Fibroblast of lung (primary cell): Measurements from ENCODE around the gene GNAI1.

Experiments
- CTCF ChIP-seq, 2 donors: IDR thresholded peaks in 1 of 2; conservative IDR thresholded peaks in 1 of 2; 1 replicate in 1 of 2; 2 replicates in 1 of 2; pipeline ENCODE4 v1.5.1; 2011 to 2012; ENCODE audit warnings: low read length in 2 of 2, control low read depth in 1 of 2, inconsistent platforms in 1 of 2, low read depth in 1 of 2, mild to moderate bottlenecking in 1 of 2
- EZH2 ChIP-seq: IDR thresholded peaks from 2 replicates; pipeline ENCODE4 v1.5.1; 2012; ENCODE audit warnings: low read length, control low read depth, mild to moderate bottlenecking; ENCODE audit errors: missing control alignments

GRCh38 chr7:80161466-80161865, 26.8 kb downstream of the GNAI1 start:
- TF ChIP-seq EZH2, result no peak
- no peak for TF ChIP-seq CTCF (conservative IDR thresholded peaks at IDR 0.05 in 1 of 2, IDR thresholded peaks at IDR 0.05 in 1 of 2; ENCODE audit: low read depth in 1 of 2, low read length in 2 of 2)
